HG02938 (cell line): ENCODE results near the gene BRSK1.

Source experiments
- ATAC-seq: cut with Tn5 transposase; IDR thresholded peaks from one replicate; pipeline ENCODE4 v1.9.1; 2021; ENCODE audit warnings: mild to moderate bottlenecking, moderate library complexity; ENCODE audit not compliant: unreplicated experiment

BRSK1 gene

GRCh38 chr19:55253842-55254624, 29.8 kb upstream of the BRSK1 start:
- ATAC-seq = no peak

DNA sequence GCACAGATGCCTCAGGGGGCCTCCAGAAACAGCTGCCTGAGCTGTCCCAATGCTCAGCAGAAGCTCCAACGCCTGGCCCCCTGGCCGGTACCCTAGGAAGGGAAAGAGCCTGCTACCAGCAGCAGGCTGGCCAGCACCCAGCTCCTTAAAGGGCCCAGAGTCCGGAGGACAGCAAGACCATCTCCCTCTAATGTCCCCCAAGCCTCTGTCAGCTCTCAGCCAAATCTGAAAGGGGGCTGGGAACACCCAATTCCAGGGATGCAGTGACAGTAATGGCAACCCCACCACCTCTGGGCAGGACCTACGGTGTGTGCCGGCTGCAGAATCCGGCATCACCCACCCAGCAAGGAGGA, 29.2 kb upstream of the BRSK1 start:
- no peak for ATAC-seq

GRCh38 chr19:55255618-55256423, 28.0 kb upstream of the BRSK1 start:
- ATAC-seq = no peak

DNA sequence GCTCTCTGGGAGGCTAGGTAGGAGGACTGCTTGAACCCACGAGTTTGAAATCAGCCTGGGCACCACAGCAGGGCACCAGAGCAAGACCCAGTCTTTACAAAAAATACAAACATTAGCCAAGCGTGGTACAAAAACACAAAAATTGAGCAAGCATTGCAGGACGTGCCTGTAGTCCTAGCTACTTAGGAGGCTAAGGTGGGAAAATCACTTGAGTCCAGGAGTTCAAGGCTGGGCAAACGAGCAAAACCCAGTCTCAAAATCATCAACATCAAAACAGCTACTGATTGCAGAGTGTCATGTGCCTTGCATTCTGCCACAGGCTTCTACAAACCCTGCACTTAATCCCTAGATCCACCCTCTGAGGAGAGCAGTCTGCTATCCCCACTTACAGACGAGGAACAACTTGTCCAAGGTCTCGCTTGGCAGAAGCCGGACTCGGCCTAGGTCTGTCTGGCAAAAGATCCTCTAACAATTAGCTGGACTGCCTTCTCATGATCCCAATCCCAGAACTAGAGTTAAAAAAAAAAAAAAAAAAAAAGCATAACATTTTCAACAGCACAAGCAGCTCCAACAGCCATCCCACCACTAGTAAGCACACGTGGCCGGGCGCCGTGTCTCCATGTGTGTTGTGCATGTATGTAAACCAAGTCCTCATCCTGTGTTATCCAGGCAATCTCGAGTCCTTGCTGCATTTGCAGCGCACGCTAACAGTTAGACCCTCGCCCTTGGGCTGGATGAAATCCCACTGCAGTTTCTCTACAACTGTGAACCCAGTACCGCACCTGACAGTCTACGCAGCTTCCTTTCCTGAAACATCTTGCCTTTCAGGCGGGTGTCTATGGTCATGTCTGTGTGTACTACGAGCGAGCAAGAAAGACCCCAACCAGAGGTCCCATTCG, 27.0 kb upstream of the BRSK1 start:
- ATAC-seq = no peak

DNA sequence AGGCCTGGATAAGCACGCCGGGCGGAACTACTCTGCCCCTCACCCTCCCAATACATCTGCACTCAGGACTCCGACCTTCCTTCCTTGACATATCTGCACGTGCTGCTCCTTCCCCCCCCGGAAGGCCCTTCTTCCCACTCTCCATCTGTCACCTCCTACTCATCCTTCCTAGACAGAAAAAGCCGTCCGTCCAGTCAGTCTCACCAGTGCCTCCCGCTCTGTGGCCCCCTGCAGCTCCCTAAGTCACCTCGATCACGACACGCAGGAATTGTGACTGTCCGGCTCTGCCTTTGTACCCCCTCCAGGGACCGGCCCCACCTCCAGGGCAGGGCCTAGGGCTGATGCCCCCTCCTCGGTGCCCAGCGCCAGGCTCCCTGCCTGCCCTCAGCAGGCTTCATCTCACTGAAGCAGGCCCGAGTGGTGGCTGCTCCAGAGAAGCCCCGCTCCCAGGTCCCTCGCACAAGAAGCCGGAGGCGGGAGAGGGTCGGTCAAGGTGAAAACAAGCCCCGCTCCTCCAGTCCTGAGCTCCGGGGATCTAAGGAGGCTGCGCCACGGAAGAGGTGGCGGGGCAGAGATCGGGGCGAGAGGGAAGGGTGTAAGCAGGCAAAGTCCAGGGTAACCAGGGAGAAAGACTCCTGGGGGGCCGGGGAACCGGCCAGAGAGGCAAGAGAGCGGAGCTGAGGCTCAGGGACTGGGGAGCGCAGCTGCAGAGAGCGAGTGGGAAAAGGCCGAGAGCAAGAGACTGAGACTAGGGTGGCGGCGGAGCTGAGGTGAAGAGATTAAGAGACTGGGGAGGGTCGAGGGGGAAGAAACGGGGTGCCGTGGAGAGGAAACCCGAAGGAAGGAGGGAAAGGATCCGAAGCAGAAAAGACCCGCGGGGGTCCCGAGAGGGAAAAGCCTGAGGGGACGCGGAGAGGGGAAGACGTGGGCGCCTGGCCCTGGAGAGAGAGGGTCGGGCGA, 26.1 kb upstream of the BRSK1 start:
- ATAC-seq = no peak

GRCh38 chr19:55258476-55258827, 25.3 kb upstream of the BRSK1 start:
- peak; percentile 3 for ATAC-seq

- peak; percentile 61 for ATAC-seq
Observed at GRCh38 chr19:55258828-55259539, 24.8 kb upstream of the BRSK1 start, which contains the start of gene PPP6R1. TSS of gene PPP6R1 (minus strand) at chr19:55259017. CDS start at chr19:55247103, 11,914 bp downstream.

GRCh38 chr19:55259540-55260210, 24.1 kb upstream of the BRSK1 start:
- ATAC-seq = no peak

DNA sequence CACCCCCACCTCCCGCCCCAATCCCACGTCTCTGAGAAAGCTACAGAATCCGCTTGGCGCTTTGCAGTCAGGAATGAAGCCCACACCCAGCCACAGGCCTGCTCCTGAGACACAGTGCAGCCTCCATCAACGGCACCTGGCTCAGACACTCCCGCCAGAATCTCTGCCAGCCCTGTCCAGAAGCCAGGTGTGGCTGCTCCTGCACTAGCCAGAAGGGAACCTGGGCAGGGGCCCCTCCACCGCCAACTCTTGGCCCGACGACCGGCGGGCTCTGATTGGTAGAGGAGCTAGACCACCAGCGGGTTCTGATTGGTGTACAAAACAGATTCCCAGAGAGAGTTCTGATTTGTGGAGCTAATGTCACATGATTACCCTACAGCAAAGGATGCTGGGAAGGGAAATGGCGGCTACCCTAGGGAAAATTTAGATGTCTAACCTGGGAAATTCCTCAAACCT, 22.1 kb upstream of the BRSK1 start:
- no peak for ATAC-seq

DNA sequence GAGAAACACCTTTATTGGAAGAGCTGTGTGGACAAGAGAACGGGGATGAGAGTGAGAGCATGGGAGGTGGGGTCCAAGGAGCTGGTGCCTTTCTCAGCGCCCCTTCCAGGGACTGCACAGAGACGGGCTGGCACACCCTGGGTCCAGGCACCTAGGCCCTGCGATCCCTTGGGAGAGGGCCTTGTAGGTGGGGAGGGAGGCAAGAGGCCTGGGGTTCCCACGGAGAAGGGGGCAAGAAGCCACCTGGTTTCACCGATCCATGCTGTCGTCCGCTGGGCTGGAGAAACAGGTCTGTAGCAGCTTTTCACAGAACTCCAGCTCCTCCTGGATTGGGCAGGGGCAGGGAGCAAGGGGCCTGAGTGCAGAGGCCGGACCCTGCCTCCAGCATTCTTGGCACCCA, 21.4 kb upstream of the BRSK1 start:
- no peak for ATAC-seq

- no peak for ATAC-seq
Observed at GRCh38 chr19:55264531-55264930, 19.3 kb upstream of the BRSK1 start.

DNA sequence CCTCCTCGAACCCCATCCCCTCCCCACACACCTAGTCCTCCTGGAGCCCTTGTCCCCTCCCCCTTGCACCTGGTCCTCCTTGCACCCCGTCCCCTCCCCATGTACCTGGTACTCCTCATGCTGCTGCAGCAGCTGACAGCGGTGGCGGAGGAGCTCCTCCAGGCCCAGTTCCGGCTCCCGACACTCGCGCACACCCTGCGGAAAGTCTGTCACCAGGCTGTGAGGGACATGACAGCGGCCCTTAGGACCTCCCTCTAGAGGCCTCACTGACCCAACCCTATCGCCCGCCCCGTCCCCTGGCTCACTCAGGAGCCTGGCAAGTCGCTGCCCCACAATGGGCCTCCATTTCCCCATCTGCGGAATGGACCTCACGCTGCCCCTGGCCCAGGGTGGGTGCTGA, 18.6 kb upstream of the BRSK1 start:
- no peak for ATAC-seq

- no peak for ATAC-seq
Observed at GRCh38 chr19:55265723-55266386, 17.9 kb upstream of the BRSK1 start.

- ATAC-seq = no peak
Observed at GRCh38 chr19:55266404-55266803, 17.4 kb upstream of the BRSK1 start.

- ATAC-seq = no peak
Observed at GRCh38 chr19:55266840-55267239, 17.0 kb upstream of the BRSK1 start.

- no peak for ATAC-seq
Observed at GRCh38 chr19:55269299-55269698, 14.5 kb upstream of the BRSK1 start.

DNA sequence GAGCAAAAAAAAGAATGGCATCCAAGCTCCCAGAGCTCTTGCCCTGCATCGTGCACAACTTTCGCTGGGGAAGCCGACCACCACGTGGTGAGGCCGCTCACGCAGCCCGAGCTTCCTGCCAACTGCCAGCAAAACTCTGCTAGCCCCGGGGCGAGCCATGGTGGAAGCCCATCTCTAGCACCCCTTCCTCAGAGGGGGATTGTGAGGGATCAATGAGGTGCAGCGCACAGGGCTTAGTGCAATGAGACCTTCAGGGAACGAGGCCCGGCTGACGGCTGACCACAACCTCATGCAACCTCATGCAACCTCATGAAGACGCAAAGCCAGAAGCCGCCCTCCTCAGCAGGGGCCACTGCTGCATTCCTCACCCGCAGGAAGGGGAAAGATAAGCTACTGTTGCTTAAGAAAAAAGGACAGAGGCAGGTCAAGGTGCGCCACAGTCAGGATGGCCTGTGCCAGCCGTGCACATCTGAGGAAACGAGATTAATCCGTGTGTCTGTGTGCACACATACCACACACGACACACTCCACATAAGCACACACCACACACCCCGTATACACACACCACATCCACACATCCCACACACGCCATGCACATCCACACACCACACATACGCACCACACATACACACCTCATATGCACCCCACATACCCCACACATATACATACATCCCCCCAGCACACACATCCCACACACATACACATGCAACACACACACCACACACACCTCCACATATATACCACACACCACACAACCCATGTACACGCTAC, 13.4 kb upstream of the BRSK1 start:
- no peak for ATAC-seq

- ATAC-seq = no peak
Observed at GRCh38 chr19:55272142-55272541, 11.7 kb upstream of the BRSK1 start.
